GM23248 (cell line): ENCODE data around the gene AKNA. TPM values are rescaled to one million over a fixed set of nuclear protein-coding genes. Genes with fewer than 3 reads are reported as not detected.

Experiments used
- DNase-seq: peaks from one replicate; pipeline ENCODE4 v3.0.0-alpha.2; 2015
- H2AFZ ChIP-seq: fragments of 200-600 bp; sonication (generic); 2 replicates; pipeline ENCODE4 v1.6.1; 2016; ENCODE audit warnings: antibody characterized with exemption
- H3F3A ChIP-seq: fragments of 200-600 bp; sonication (generic); 2 replicates; pipeline ENCODE4 v1.6.1; 2016; ENCODE audit warnings: mild to moderate bottlenecking, antibody characterized with exemption, mixed run types; ENCODE audit not compliant: insufficient read depth
- H3K27ac ChIP-seq: fragments of 200-600 bp; sonication (generic); 2 replicates; pipeline ENCODE4 v1.5.1; 2016; ENCODE audit warnings: mild to moderate bottlenecking
- H3K27me3 ChIP-seq: fragments of 200-600 bp; sonication (generic); replicated peaks from 2 replicates; pipeline ENCODE4 v1.6.1; 2016; ENCODE audit warnings: mild to moderate bottlenecking; ENCODE audit not compliant: insufficient read depth
- H3K36me3 ChIP-seq: fragments of 200-600 bp; sonication (generic); 2 replicates; pipeline ENCODE4 v1.6.1; 2016; ENCODE audit warnings: low read depth, mild to moderate bottlenecking
- H3K4me1 ChIP-seq: fragments of 200-600 bp; sonication (generic); 2 replicates; pipeline ENCODE4 v1.6.1; 2016; ENCODE audit warnings: mild to moderate bottlenecking; ENCODE audit not compliant: insufficient read depth
- H3K4me2 ChIP-seq: fragments of 200-600 bp; sonication (generic); one replicate; pipeline ENCODE4 v1.6.1; 2016; ENCODE audit warnings: mild to moderate bottlenecking; ENCODE audit not compliant: unreplicated experiment
- H3K4me3 ChIP-seq: fragments of 200-600 bp; sonication (generic); 2 replicates; pipeline ENCODE4 v1.5.1; 2016; ENCODE audit warnings: mild to moderate bottlenecking
- H3K79me2 ChIP-seq: fragments of 200-600 bp; sonication (generic); 2 replicates; pipeline ENCODE4 v1.6.1; 2016; ENCODE audit warnings: mild to moderate bottlenecking; ENCODE audit not compliant: insufficient read depth
- H3K9ac ChIP-seq: fragments of 200-600 bp; sonication (generic); 2 replicates; pipeline ENCODE4 v1.6.1; 2016; ENCODE audit warnings: mild to moderate bottlenecking
- H3K9me2 ChIP-seq: fragments of 200-600 bp; sonication (generic); 2 replicates; pipeline ENCODE4 v1.6.1; 2016; ENCODE audit warnings: mixed run types, mild to moderate bottlenecking, moderate library complexity; ENCODE audit not compliant: insufficient read depth
- H3K9me3 ChIP-seq: fragments of 200-600 bp; sonication (generic); one replicate; pipeline ENCODE4 v1.6.1; 2017; ENCODE audit warnings: low read depth
- H4K20me1 ChIP-seq: fragments of 200-600 bp; sonication (generic); 2 replicates; pipeline ENCODE4 v1.6.0; 2016; ENCODE audit not compliant: insufficient read depth
- EZH2 ChIP-seq: fragments of 200-600 bp; sonication (generic); IDR thresholded peaks from 2 replicates; pipeline ENCODE4 v1.6.1; 2018; ENCODE audit warnings: antibody characterized with exemption, mild to moderate bottlenecking; ENCODE audit not compliant: insufficient read depth, poor library complexity, severe bottlenecking
- EZH2phosphoT487 ChIP-seq: fragments of 200-600 bp; sonication (generic); IDR thresholded peaks from 2 replicates; pipeline ENCODE4 v1.6.1; 2018; ENCODE audit warnings: antibody characterized with exemption, moderate library complexity, mild to moderate bottlenecking, low read depth; ENCODE audit not compliant: insufficient read depth
- WGBS, 2 experiments: methylation state at CpG; one replicate each; pipeline ENCODE4 v1.1.6; 2015 to 2017; ENCODE audit warnings: low lambda C conversion rate in 2 of 2, low coverage in 1 of 2; ENCODE audit errors: missing lambda C conversion rate in 2 of 2; 5-methylcytosine and 5-hydroxymethylcytosine counted together
- in situ Hi-C: fragments of 300-500 bp; cut with MboI; formaldehyde crosslinking; loops from 2 replicates; pipeline ENCODE4 v1.15.0; 2020
- polyA plus RNA-seq: library from polyadenylated mRNA; unstranded; fragments of >200 nt; fragmentation: Nextera tagmentation; extraction: Ambion mirVana; gene quantifications from 2 replicates; pipeline ENCODE4 v1.2.1, GENCODE V29; 2016
- total RNA-seq: library from RNA; depleted of rRNA; stranded (reverse); fragments of >200 nt; shearing (Covaris generic); gene quantifications from 2 replicates; pipeline ENCODE4 v1.2.3, GENCODE V29; 2014

AKNA gene
- total and polyA plus RNA-seq, 2 experiments from 2014 or later, result 1.8 to 6.6 TPM

DNA sequence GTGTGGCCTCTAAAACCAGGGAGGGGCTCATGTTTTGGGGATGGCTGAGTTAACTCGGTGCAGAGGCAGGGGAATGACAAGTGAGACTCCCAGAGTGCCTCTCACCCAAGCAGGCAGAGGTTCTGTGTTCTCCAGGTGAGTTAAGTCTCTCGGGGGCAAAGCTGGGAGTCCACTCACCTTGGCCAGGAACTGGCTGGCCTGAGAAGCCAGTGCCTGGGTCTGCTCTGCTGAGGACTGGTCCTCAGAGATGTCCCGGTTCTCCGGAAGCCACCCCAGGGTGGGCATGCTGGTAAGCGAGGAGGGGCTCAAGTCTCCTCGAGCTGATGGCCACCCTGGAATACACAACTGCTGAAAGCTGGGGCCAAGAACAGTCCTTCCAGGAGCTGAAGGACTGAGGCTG is 20.4 kb downstream of the AKNA start:
- Histone ChIP-seq H2AFZ (no peak overlapping the region), H3F3A (peaks cover 38% of the 10 kb centered on the region), H3K4me2 (no peak overlapping the region), H3K27me3 (no peaks in the 10 kb centered on the region), H3K79me2 (no peaks in the 10 kb centered on the region), H4K20me1 (no peaks in the 10 kb centered on the region), H3K9ac (no peak overlapping the region), H3K4me3 (no peak overlapping the region), H3K27ac (no peak overlapping the region), H3K4me1 (peaks cover 38% of the 10 kb centered on the region), H3K9me2 (no peaks in the 10 kb centered on the region), H3K9me3 (no peaks in the 10 kb centered on the region), H3K36me3 (no peaks in the 10 kb centered on the region)
- in situ Hi-C loops, result no loop called here
- 80 to 82% methylated on average over 6 of the region's 6 CpGs for WGBS, 2 experiments
- DNase-seq, result no peak
- TF ChIP-seq EZH2 (no peak), EZH2phosphoT487 (no peak)

DNA sequence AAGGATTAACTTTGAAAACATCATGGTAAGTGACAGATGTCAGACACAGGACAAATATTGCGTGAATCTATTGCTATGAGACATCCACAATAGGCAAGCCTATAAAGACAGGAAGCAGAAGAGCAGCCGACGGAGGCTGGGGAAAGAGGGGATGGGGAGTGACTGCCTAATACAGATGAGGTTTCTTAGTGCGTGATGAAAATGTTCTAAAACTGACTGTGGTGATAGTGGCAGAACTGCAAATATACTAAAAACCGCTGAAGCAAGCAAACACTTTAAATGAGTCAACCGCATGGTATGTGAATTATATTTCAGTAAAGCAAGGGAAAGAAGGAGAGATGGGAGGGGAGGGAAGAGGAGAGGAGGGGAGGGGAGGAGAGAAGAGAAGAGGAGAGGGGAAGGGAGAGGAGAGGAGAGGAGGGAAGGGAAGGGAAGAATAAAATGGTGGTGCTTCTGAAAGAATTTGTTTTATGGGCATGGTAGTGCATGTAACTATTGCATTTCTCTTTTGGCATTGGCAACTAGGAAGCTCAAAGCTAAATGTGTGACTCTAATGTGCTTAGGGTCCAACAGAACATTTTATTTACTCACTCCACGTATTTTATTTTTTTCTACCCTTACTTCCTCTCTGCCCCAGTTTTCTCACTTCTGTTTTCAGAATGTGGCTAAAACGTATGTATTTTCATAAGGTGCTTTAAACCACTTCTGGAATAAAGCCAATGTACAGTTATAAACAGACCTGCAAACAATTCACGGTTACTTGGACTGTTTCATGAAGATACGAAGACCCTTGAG is 21.3 kb downstream of the AKNA start:
- no peaks in the 10 kb centered on the region for H3K9me2 ChIP-seq
- in situ Hi-C loops, result no loop called here
- no peak overlapping the region for H3K4me3 ChIP-seq
- H4K20me1 ChIP-seq, result no peaks in the 10 kb centered on the region
- no peaks in the 10 kb centered on the region for H3K79me2 ChIP-seq
- peaks cover 38% of the 10 kb centered on the region for H3K4me1 ChIP-seq
- peak overlapping the region; percentile 77 for H3K27ac ChIP-seq
- peak; percentile 84 for DNase-seq
- WGBS, 2 experiments, result 33 to 36% methylated on average over 10 of the region's 10 CpGs
- peak overlapping the region; percentile 9; the same call in 1 of the 2 replicates for H3K9ac ChIP-seq
- H3K9me3 ChIP-seq, result no peaks in the 10 kb centered on the region
- peaks cover 38% of the 10 kb centered on the region for H3F3A ChIP-seq
- no peaks in the 10 kb centered on the region for H3K27me3 ChIP-seq
- TF ChIP-seq EZH2phosphoT487, result no peak
- no peak overlapping the region for H2AFZ ChIP-seq
- H3K36me3 ChIP-seq, result no peaks in the 10 kb centered on the region
- H3K4me2 ChIP-seq, result peak overlapping the region; percentile 23

DNA sequence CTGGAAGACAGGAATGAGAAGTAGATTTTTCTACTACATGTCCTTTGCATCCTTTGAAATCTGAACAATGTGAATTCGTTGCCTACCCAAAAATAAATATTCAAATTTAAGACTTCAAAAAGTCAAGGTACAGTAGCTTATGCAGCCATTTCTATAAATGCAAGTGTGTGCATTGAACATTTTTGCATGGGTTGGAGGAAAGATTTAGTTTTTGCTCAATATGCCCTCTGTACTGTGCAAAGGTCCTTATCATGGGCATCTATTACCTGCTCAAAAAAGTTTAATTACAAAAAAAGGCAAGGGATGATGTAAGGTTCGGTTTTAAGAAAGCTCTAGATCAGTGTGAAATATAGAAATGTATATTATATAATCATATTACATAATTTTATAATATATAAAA is 22.6 kb downstream of the AKNA start:
- in situ Hi-C loops, result no loop called here
- DNase-seq, result no peak

GRCh38 chr9:114364134-114365041 is 23.4 kb downstream of the AKNA start:
- Histone ChIP-seq H3K9ac (peak overlapping the region; percentile 49), H3K4me3 (no peak overlapping the region), H3K27ac (peak overlapping the region; percentile 82), H3K27me3 (no peaks in the 10 kb centered on the region), H3K9me3 (no peaks in the 10 kb centered on the region), H3K4me2 (peak overlapping the region; percentile 18), H3K79me2 (no peaks in the 10 kb centered on the region), H3K36me3 (peaks cover 5% of the 10 kb centered on the region; the same call in 1 of the 2 replicates), H4K20me1 (no peaks in the 10 kb centered on the region), H3K9me2 (no peaks in the 10 kb centered on the region), H3F3A (peaks cover 38% of the 10 kb centered on the region), H2AFZ (no peak overlapping the region), H3K4me1 (peaks cover 38% of the 10 kb centered on the region)
- DNase-seq, result peak; percentile 89
- TF ChIP-seq EZH2 (no peak), EZH2phosphoT487 (0 out of 2 replicates have a peak, but pooled peaks have one; percentile 59)
- 48 to 59% methylated on average over 6 of the region's 6 CpGs for WGBS, 2 experiments
- in situ Hi-C loops, result no loop called here

More for the DNA sequence above, 22.6 kb downstream of the AKNA start:
- no peak overlapping the region for H3K4me3 ChIP-seq
- H3F3A ChIP-seq, result peaks cover 38% of the 10 kb centered on the region
- no peak overlapping the region for H3K9ac ChIP-seq
- no peaks in the 10 kb centered on the region for H4K20me1 ChIP-seq
- peaks cover 38% of the 10 kb centered on the region for H3K4me1 ChIP-seq
- H3K9me2 ChIP-seq, result no peaks in the 10 kb centered on the region
- WGBS, 2 experiments, result 93 to 97% methylated on average over 2 of the region's 2 CpGs
- H3K79me2 ChIP-seq, result no peaks in the 10 kb centered on the region
- peaks cover 5% of the 10 kb centered on the region; the same call in 1 of the 2 replicates for H3K36me3 ChIP-seq
- no peak overlapping the region for H3K4me2 ChIP-seq
- peak overlapping the region; percentile 82 for H3K27ac ChIP-seq
- H3K9me3 ChIP-seq, result no peaks in the 10 kb centered on the region
- no peaks in the 10 kb centered on the region for H3K27me3 ChIP-seq
- no peak for TF ChIP-seq EZH2phosphoT487
- TF ChIP-seq EZH2, result no peak
- no peak overlapping the region for H2AFZ ChIP-seq
